IgD-negative memory B cell (primary cell): ENCODE results near the gene RAB8B. TPM values are rescaled to one million over a fixed set of nuclear protein-coding genes. Genes with fewer than 3 reads are reported as not detected.

ENCODE experiments used
- H3K27ac Mint-ChIP-seq, 3 donors: one replicate each; pipeline ENCODE4 v1.8.0; 2020 to 2022; ENCODE audit warnings: mild to moderate bottlenecking in 3 of 3, mixed read lengths in 3 of 3, moderate library complexity in 1 of 3
- H3K27me3 Mint-ChIP-seq: one replicate; pipeline ENCODE4 v1.8.0; 2021; ENCODE audit warnings: mixed read lengths
- H3K36me3 Mint-ChIP-seq: one replicate; pipeline ENCODE4 v1.8.0; 2020; ENCODE audit warnings: mild to moderate bottlenecking, mixed read lengths
- H3K4me1 Mint-ChIP-seq, 3 donors: one replicate each; pipeline ENCODE4 v1.8.0; 2020 to 2022; ENCODE audit warnings: mixed read lengths in 3 of 3, mild to moderate bottlenecking in 1 of 3
- H3K4me3 Mint-ChIP-seq, 4 donors: one replicate each; pipeline ENCODE4 v1.8.0; 2020 to 2022; ENCODE audit warnings: mild to moderate bottlenecking in 4 of 4, mixed read lengths in 4 of 4, moderate library complexity in 3 of 4
- H3K9me3 Mint-ChIP-seq, 3 donors: one replicate each; pipeline ENCODE4 v1.8.0; 2020 to 2021; ENCODE audit warnings: mixed read lengths in 3 of 3, mild to moderate bottlenecking in 1 of 3
- polyA plus RNA-seq: library from polyadenylated mRNA; unstranded; fragments of 300-500 nt; fragmentation: Illumina TruSeq; gene quantifications from one replicate; pipeline ENCODE4 v1.2.3, GENCODE V29; 2021

The RAB8B gene
- polyA plus RNA-seq, 1 donor from 2014 or later: 57.6 TPM

- Mint-ChIP-seq H3K36me3 (peaks cover 16% of the 10 kb centered on the region), H3K9me3 (no peaks in the 10 kb centered on the region), H3K27me3 (no peaks in the 10 kb centered on the region), H3K4me1 (no peaks in the 10 kb centered on the region), H3K4me3 (no peak overlapping the region), H3K27ac (no peak overlapping the region)
Measured at GRCh38 chr15:63305260-63305659, 115.9 kb downstream of the RAB8B start.

GRCh38 chr15:63306492-63307073, 117.2 kb downstream of the RAB8B start:
- Mint-ChIP-seq H3K27ac (no peak overlapping the region), H3K27me3 (no peaks in the 10 kb centered on the region), H3K36me3 (peaks cover 19% of the 10 kb centered on the region), H3K9me3 (no peaks in the 10 kb centered on the region), H3K4me3 (no peak overlapping the region), H3K4me1 (no peaks in the 10 kb centered on the region)

GRCh38 chr15:63308491-63308890, 119.1 kb downstream of the RAB8B start:
- H3K27me3 Mint-ChIP-seq: no peaks in the 10 kb centered on the region
- H3K36me3 Mint-ChIP-seq: peaks cover 14% of the 10 kb centered on the region
- no peak overlapping the region for H3K4me3 Mint-ChIP-seq
- no peak overlapping the region for H3K27ac Mint-ChIP-seq
- no peaks in the 10 kb centered on the region for H3K9me3 Mint-ChIP-seq
- no peaks in the 10 kb centered on the region for H3K4me1 Mint-ChIP-seq

GRCh38 chr15:63308947-63309346, 119.5 kb downstream of the RAB8B start:
- no peaks in the 10 kb centered on the region for H3K27me3 Mint-ChIP-seq
- no peaks in the 10 kb centered on the region for H3K9me3 Mint-ChIP-seq

GRCh38 chr15:63310646-63311045, 121.2 kb downstream of the RAB8B start:
- H3K4me1 Mint-ChIP-seq: peaks cover 0 to 4% (median 2%) of the 10 kb centered on the region in 3 donors
- H3K9me3 Mint-ChIP-seq: no peaks in the 10 kb centered on the region
- H3K27me3 Mint-ChIP-seq: no peaks in the 10 kb centered on the region
- H3K36me3 Mint-ChIP-seq: peaks cover 3% of the 10 kb centered on the region
- no peak overlapping the region for H3K4me3 Mint-ChIP-seq
- H3K27ac Mint-ChIP-seq: no peak overlapping the region

More at GRCh38 chr15:63308947-63309346, 119.5 kb downstream of the RAB8B start:
- Mint-ChIP-seq H3K27ac (no peak overlapping the region), H3K36me3 (peaks cover 13% of the 10 kb centered on the region), H3K4me3 (no peak overlapping the region), H3K4me1 (no peaks in the 10 kb centered on the region)

- Mint-ChIP-seq H3K27ac (no peak overlapping the region), H3K27me3 (no peaks in the 10 kb centered on the region), H3K36me3 (peaks cover 3% of the 10 kb centered on the region), H3K9me3 (no peaks in the 10 kb centered on the region), H3K4me1 (peaks cover 0 to 8% (median 4%) of the 10 kb centered on the region in 3 donors), H3K4me3 (no peak overlapping the region)
Measured at GRCh38 chr15:63312286-63312685, 122.9 kb downstream of the RAB8B start.

GRCh38 chr15:63313825-63314224, 124.4 kb downstream of the RAB8B start:
- peaks cover 3% of the 10 kb centered on the region for H3K36me3 Mint-ChIP-seq
- H3K9me3 Mint-ChIP-seq: no peaks in the 10 kb centered on the region
- no peaks in the 10 kb centered on the region for H3K27me3 Mint-ChIP-seq
- H3K4me3 Mint-ChIP-seq: no peak overlapping the region
- peaks cover 0 to 8% (median 4%) of the 10 kb centered on the region in 3 donors for H3K4me1 Mint-ChIP-seq
- no peak overlapping the region for H3K27ac Mint-ChIP-seq

- H3K4me3 Mint-ChIP-seq: no peak overlapping the region
- no peaks in the 10 kb centered on the region for H3K27me3 Mint-ChIP-seq
- H3K9me3 Mint-ChIP-seq: no peaks in the 10 kb centered on the region
- H3K36me3 Mint-ChIP-seq: peaks cover 3% of the 10 kb centered on the region
- H3K27ac Mint-ChIP-seq: no peak overlapping the region
- H3K4me1 Mint-ChIP-seq: peaks cover 0 to 8% (median 4%) of the 10 kb centered on the region in 3 donors
Measured at GRCh38 chr15:63314409-63314808, 125.0 kb downstream of the RAB8B start.

Other genes with a start within 250 kb of the RAB8B start
- gene TPM1, start 146.9 kb upstream of the RAB8B start, polyA plus RNA-seq: 5.4 TPM
- gene LACTB, start 67.7 kb upstream of the RAB8B start, polyA plus RNA-seq: 13.7 TPM
- gene RPS27L, start 32.1 kb upstream of the RAB8B start, polyA plus RNA-seq: 147 TPM
- gene APH1B, start 88.0 kb downstream of the RAB8B start, polyA plus RNA-seq: 18.5 TPM
- not detected for gene CA12, start 192.2 kb downstream of the RAB8B start, polyA plus RNA-seq